Tibial artery (tissue), 4 donors: ENCODE results near the gene TSPAN3.
A peak's percentile ranks its signal among the peaks of the same experiment; 100 is the strongest.

Experiments
- DNase-seq, 2 donors: peaks; one replicate each; pipeline ENCODE4 v3.0.0-alpha.2; 2019
- H3K27ac ChIP-seq, 2 donors: fragments of 200-600 bp; sonication (generic) in 1 of 2; 1 replicate in 1 of 2; 2 replicates in 1 of 2; pipeline ENCODE4 v1.5.1; 2018 to 2019; ENCODE audit warnings: mild to moderate bottlenecking in 1 of 2
- H3K27me3 ChIP-seq, 2 donors: fragments of 200-600 bp; sonication (generic) in 1 of 2; one replicate each; pipeline versions ENCODE4 v1.5.1 to v1.6.0; 2016 to 2019
- H3K36me3 ChIP-seq, 3 donors: fragments of 200-600 bp; sonication (generic) in 2 of 3; one replicate each; pipeline ENCODE4 v1.5.1; 2016 to 2019; ENCODE audit warnings: mild to moderate bottlenecking in 2 of 3
- H3K4me1 ChIP-seq, 4 donors: fragments of 200-600 bp; sonication (generic) in 2 of 4; 1 replicate in 3 of 4; 2 replicates in 1 of 4; pipeline ENCODE4 v1.5.1; 2016 to 2019
- H3K4me3 ChIP-seq, 2 donors: fragments of 200-600 bp; sonication (generic) in 1 of 2; 1 replicate in 1 of 2; 2 replicates in 1 of 2; pipeline ENCODE4 v1.5.1; 2018 to 2019; ENCODE audit warnings: mild to moderate bottlenecking in 2 of 2
- H3K9me3 ChIP-seq, 3 donors: fragments of 200-600 bp; sonication (generic) in 1 of 3; one replicate each; pipeline ENCODE4 v1.5.1; 2016 to 2019
- CTCF ChIP-seq, 2 experiments: fragments of 200-600 bp in 1 of 2; fragments of 450-650 bp in 1 of 2; IDR thresholded peaks; one replicate each; pipeline ENCODE4 v1.5.1; 2017 to 2019; ENCODE audit warnings: antibody characterized with exemption in 2 of 2, mild to moderate bottlenecking in 1 of 2, moderate library complexity in 1 of 2
- intact Hi-C: fragments of 100-400 bp; cut with DNase I; formaldehyde crosslinking; loops from one replicate; pipeline ENCODE4 v1.15.0; 2023; ENCODE audit warnings: low total_unique reads

The TSPAN3 gene

GRCh38 chr15:77035584-77035983 lies 35.3 kb downstream of the TSPAN3 start:
- Histone ChIP-seq H3K36me3 (peaks cover 0 to 25% (median 12%) of the 10 kb centered on the region in 3 donors), H3K4me3 (no peak overlapping the region), H3K27ac (no peak overlapping the region), H3K27me3 (peaks cover 0 to 11% of the 10 kb centered on the region in 2 donors), H3K4me1 (peaks cover 0 to 8% (median 0%) of the 10 kb centered on the region in 4 donors), H3K9me3 (no peaks in the 10 kb centered on the region)
- intact Hi-C loops, result no loop called here
- DNase-seq, result no peak
- TF ChIP-seq CTCF (IDR thresholded peaks at IDR 0.05), result no peak

GRCh38 chr15:77034695-77035489 lies 36.0 kb downstream of the TSPAN3 start:
- peak in 1 of 2 donors; percentile 61 for DNase-seq
- intact Hi-C loops, result no loop called here
- H3K27me3 ChIP-seq, result peaks cover 0 to 12% of the 10 kb centered on the region in 2 donors
- no peaks in the 10 kb centered on the region for H3K9me3 ChIP-seq
- peak; percentile 41 to 57 for TF ChIP-seq CTCF (IDR thresholded peaks at IDR 0.05)
- H3K4me1 ChIP-seq, result peaks cover 0 to 8% (median 0%) of the 10 kb centered on the region in 4 donors
- H3K4me3 ChIP-seq, result no peak overlapping the region
- H3K36me3 ChIP-seq, result peaks cover 0 to 25% (median 12%) of the 10 kb centered on the region in 3 donors
- H3K27ac ChIP-seq, result no peak overlapping the region

- no peak for TF ChIP-seq CTCF (IDR thresholded peaks at IDR 0.05)
- intact Hi-C loops, result no loop called here
- no peaks in the 10 kb centered on the region for H3K9me3 ChIP-seq
- DNase-seq, result no peak
- peaks cover 0 to 17% of the 10 kb centered on the region in 2 donors for H3K27me3 ChIP-seq
- no peak overlapping the region for H3K27ac ChIP-seq
- H3K4me3 ChIP-seq, result no peak overlapping the region
- peaks cover 0 to 18% (median 12%) of the 10 kb centered on the region in 3 donors for H3K36me3 ChIP-seq
- H3K4me1 ChIP-seq, result peaks cover 0 to 8% (median 0%) of the 10 kb centered on the region in 4 donors
Measured at GRCh38 chr15:77033729-77034671, 36.9 kb downstream of the TSPAN3 start.

GRCh38 chr15:77033417-77033728 lies 37.5 kb downstream of the TSPAN3 start:
- no peak for TF ChIP-seq CTCF (IDR thresholded peaks at IDR 0.05)
- intact Hi-C loops, result no loop called here
- Histone ChIP-seq H3K27me3 (peaks cover 0 to 22% of the 10 kb centered on the region in 2 donors), H3K27ac (no peak overlapping the region), H3K36me3 (peaks cover 0 to 12% (median 12%) of the 10 kb centered on the region in 3 donors), H3K4me1 (peaks cover 0 to 10% (median 3%) of the 10 kb centered on the region in 4 donors), H3K9me3 (no peaks in the 10 kb centered on the region), H3K4me3 (no peak overlapping the region)
- peak in 1 of 2 donors; percentile 56 for DNase-seq

- peaks cover 0 to 15% (median 6%) of the 10 kb centered on the region in 4 donors for H3K4me1 ChIP-seq
- DNase-seq, result no peak
- no peak overlapping the region for H3K4me3 ChIP-seq
- H3K9me3 ChIP-seq, result no peaks in the 10 kb centered on the region
- H3K27me3 ChIP-seq, result peaks cover 0 to 25% of the 10 kb centered on the region in 2 donors
- intact Hi-C loops, result no loop called here
- no peak for TF ChIP-seq CTCF (IDR thresholded peaks at IDR 0.05)
- no peak overlapping the region for H3K27ac ChIP-seq
- H3K36me3 ChIP-seq, result peaks cover 0 to 11% (median 11%) of the 10 kb centered on the region in 3 donors
Measured at GRCh38 chr15:77032647-77033416, 38.1 kb downstream of the TSPAN3 start.
